Measurements from ENCODE around the gene CTIF. TPM values are rescaled to one million over a fixed set of nuclear protein-coding genes. Genes with fewer than 3 reads are reported as not detected.
A peak's percentile ranks its signal among the peaks of the same experiment; 100 is the strongest.

The CTIF gene
- polyA plus RNA-seq, 1 of the 3 experiments (the other 2 are of a cell fraction), result 47.2 TPM

- Histone ChIP-seq H3F3A (replicated peaks; ENCODE audit: insufficient read depth) (peaks cover 48% of the 10 kb centered on the region), H4K20me1 (ENCODE audit: insufficient read depth) (0 out of 2 replicates have a peak, but pooled peaks cover 2% of the 10 kb centered on the region), H3K79me2 (ENCODE audit: insufficient read depth) (peaks cover 61% of the 10 kb centered on the region), H3K4me2 (peak overlapping the region; percentile 66), H3K4me3 (ENCODE audit: low read depth in 2 of 2, low read length in 1 of 2) (peak overlapping the region in 1 of 2 experiments; percentile 24; a peak in 1 of 4 replicates), H2AFZ (ENCODE audit: low read depth) (no peak overlapping the region), H3K27me3 (ENCODE audit: insufficient read depth) (no peaks in the 10 kb centered on the region), H3K27ac (ENCODE audit: low read depth in 2 of 2, low read length in 1 of 2) (peak overlapping the region; percentile 3 to 97; a peak in 3 of 4 replicates), H3K9me3 (no peaks in the 10 kb centered on the region), H3K4me1 (ENCODE audit: control insufficient read depth in 1 of 2, insufficient read depth in 2 of 2, low read depth in 1 of 2, low read length in 1 of 2) (peaks cover 4 to 37% of the 10 kb centered on the region in 2 experiments; a peak in 3 of 4 replicates), H3K9ac (peak overlapping the region; percentile 80), H3K36me3 (replicated peaks in 1 of 2; ENCODE audit: control insufficient read depth in 1 of 2, insufficient read depth in 2 of 2, low read length in 1 of 2) (peaks cover 10 to 18% of the 10 kb centered on the region in 2 experiments), H3K9me2 (no peaks in the 10 kb centered on the region)
- ChIA-PET POLR2A (no interaction called here), CTCF (interaction anchor here (1.5 to 2.7 kb wide), 2 partner anchors 15 to 43 kb away, joined by 6 to 8 read pairs; no protein-coding TSS in a partner anchor)
- no peak for DNase-seq
- 36% methylated on average over 8 of the region's 8 CpGs for WGBS (ENCODE audit: low lambda C conversion rate)
- TF ChIP-seq EP300 (IDR thresholded peaks at IDR 0.05; ENCODE audit: borderline replicate concordance in 1 of 2, low read depth in 1 of 2, low read length in 1 of 2) (peak in 1 of 2 experiments; percentile 63; a peak in 1 of 4 replicates), NFIC (IDR thresholded peaks at IDR 0.05; ENCODE audit: borderline replicate concordance) (peak; percentile 36; the same call in 1 of the 2 replicates), RCOR1 (IDR thresholded peaks at IDR 0.05; ENCODE audit: low read length) (no peak), TEAD4 (IDR thresholded peaks at IDR 0.05; ENCODE audit: borderline replicate concordance, insufficient read depth) (peak; percentile 28; the same call in 1 of the 2 replicates), MEF2A (IDR thresholded peaks at IDR 0.05; ENCODE audit: borderline replicate concordance, low read depth) (no peak), JUND (IDR thresholded peaks at IDR 0.05) (peak; percentile 80), PBX3 (IDR thresholded peaks at IDR 0.05) (peak; percentile 38; the same call in 1 of the 2 replicates), FOSL2 (IDR thresholded peaks at IDR 0.05; ENCODE audit: borderline replicate concordance, low read depth) (peak; percentile 88), TCF12 (IDR thresholded peaks at IDR 0.05) (peak; percentile 62)
- TF ChIP-seq, protein P1, sequence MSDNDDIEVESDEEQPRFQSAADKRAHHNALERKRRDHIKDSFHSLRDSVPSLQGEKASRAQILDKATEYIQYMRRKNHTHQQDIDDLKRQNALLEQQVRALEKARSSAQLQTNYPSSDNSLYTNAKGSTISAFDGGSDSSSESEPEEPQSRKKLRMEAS (IDR thresholded peaks at IDR 0.05; ENCODE audit: low read depth), result peak; percentile 56; the same call in 1 of the 2 replicates
- TF ChIP-seq, protein P2, sequence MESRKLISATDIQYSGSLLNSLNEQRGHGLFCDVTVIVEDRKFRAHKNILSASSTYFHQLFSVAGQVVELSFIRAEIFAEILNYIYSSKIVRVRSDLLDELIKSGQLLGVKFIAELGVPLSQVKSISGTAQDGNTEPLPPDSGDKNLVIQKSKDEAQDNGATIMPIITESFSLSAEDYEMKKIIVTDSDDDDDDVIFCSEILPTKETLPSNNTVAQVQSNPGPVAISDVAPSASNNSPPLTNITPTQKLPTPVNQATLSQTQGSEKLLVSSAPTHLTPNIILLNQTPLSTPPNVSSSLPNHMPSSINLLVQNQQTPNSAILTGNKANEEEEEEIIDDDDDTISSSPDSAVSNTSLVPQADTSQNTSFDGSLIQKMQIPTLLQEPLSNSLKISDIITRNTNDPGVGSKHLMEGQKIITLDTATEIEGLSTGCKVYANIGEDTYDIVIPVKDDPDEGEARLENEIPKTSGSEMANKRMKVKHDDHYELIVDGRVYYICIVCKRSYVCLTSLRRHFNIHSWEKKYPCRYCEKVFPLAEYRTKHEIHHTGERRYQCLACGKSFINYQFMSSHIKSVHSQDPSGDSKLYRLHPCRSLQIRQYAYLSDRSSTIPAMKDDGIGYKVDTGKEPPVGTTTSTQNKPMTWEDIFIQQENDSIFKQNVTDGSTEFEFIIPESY (IDR thresholded peaks at IDR 0.05; ENCODE audit: borderline replicate concordance, low read depth), result no peak
These were observed 82.4 kb downstream of the CTIF start for GRCh38 chr18:48621240-48621639.

- Histone ChIP-seq H3K4me2 (peak overlapping the region; percentile 66), H3K27me3 (ENCODE audit: insufficient read depth) (no peaks in the 10 kb centered on the region), H3K27ac (ENCODE audit: low read depth in 2 of 2, low read length in 1 of 2) (peak overlapping the region; percentile 18 to 97; a peak in 3 of 4 replicates), H3K9me3 (no peaks in the 10 kb centered on the region), H3F3A (replicated peaks; ENCODE audit: insufficient read depth) (peaks cover 48% of the 10 kb centered on the region), H3K4me1 (ENCODE audit: control insufficient read depth in 1 of 2, insufficient read depth in 2 of 2, low read depth in 1 of 2, low read length in 1 of 2) (peaks cover 2 to 37% of the 10 kb centered on the region in 2 experiments; a peak in 3 of 4 replicates), H2AFZ (ENCODE audit: low read depth) (no peak overlapping the region), H3K4me3 (ENCODE audit: low read depth in 2 of 2, low read length in 1 of 2) (peak overlapping the region in 1 of 2 experiments; percentile 24; a peak in 1 of 4 replicates), H3K79me2 (ENCODE audit: insufficient read depth) (peaks cover 63% of the 10 kb centered on the region), H3K9me2 (no peaks in the 10 kb centered on the region), H3K9ac (peak overlapping the region; percentile 80), H4K20me1 (ENCODE audit: insufficient read depth) (no peaks in the 10 kb centered on the region), H3K36me3 (replicated peaks in 1 of 2; ENCODE audit: control insufficient read depth in 1 of 2, insufficient read depth in 2 of 2, low read length in 1 of 2) (peaks cover 10 to 18% of the 10 kb centered on the region in 2 experiments)
- ChIA-PET POLR2A (no interaction called here), CTCF (interaction anchor here (2.7 kb wide), 1 partner anchor 16 kb away, joined by 8 read pairs; no protein-coding TSS in a partner anchor)
- no peak for DNase-seq
- 78% methylated on average over 11 of the region's 11 CpGs for WGBS (ENCODE audit: low lambda C conversion rate)
- TF ChIP-seq IRF3 (IDR thresholded peaks at IDR 0.05; ENCODE audit: low read depth, low read length), result no peak
- TF ChIP-seq NFIC (IDR thresholded peaks at IDR 0.05; ENCODE audit: borderline replicate concordance), result peak; percentile 6; the same call in 1 of the 2 replicates
These were observed 83.2 kb downstream of the CTIF start for GRCh38 chr18:48621815-48622555.

Data from SK-N-SH (cell line).